ENCODE measurements around the gene TTC22. TPM values are rescaled to one million over a fixed set of nuclear protein-coding genes. Genes with fewer than 3 reads are reported as not detected.

The TTC22 gene
- total RNA-seq, 6 experiments from 2014 or later, result not detected

- no peak for DNase-seq
- Mint-ChIP-seq H3K4me1 (ENCODE audit: low read depth) (peaks cover 24% of the 10 kb centered on the region), H3K4me3 (no peak overlapping the region), H3K36me3 (ENCODE audit: low read depth) (no peaks in the 10 kb centered on the region), H3K27ac (no peak overlapping the region), H3K27me3 (ENCODE audit: insufficient read depth) (peaks cover 29% of the 10 kb centered on the region), H3K9me3 (no peaks in the 10 kb centered on the region)
- no peak for TF ChIP-seq CTCF (IDR thresholded peaks at IDR 0.05)
These were observed 853 bp downstream of the TTC22 start for GRCh38 chr1:54800041-54800898.

GRCh38 chr1:54798769-54799641 is 2.1 kb downstream of the TTC22 start:
- no peaks in the 10 kb centered on the region for H3K9me3 Mint-ChIP-seq

GRCh38 chr1:54798206-54798605 is 2.9 kb downstream of the TTC22 start:
- H3K36me3 Mint-ChIP-seq (ENCODE audit: low read depth), result no peaks in the 10 kb centered on the region
- no peak for TF ChIP-seq CTCF (IDR thresholded peaks at IDR 0.05)
- peaks cover 20% of the 10 kb centered on the region for H3K4me1 Mint-ChIP-seq (ENCODE audit: low read depth)
- H3K27ac Mint-ChIP-seq, result no peak overlapping the region
- no peak overlapping the region for H3K4me3 Mint-ChIP-seq
- no peak for DNase-seq
- H3K9me3 Mint-ChIP-seq, result no peaks in the 10 kb centered on the region
- peaks cover 26% of the 10 kb centered on the region for H3K27me3 Mint-ChIP-seq (ENCODE audit: insufficient read depth)

More at GRCh38 chr1:54798769-54799641, 2.1 kb downstream of the TTC22 start:
- no peak for TF ChIP-seq CTCF (IDR thresholded peaks at IDR 0.05)
- no peak overlapping the region for H3K4me3 Mint-ChIP-seq
- no peaks in the 10 kb centered on the region for H3K36me3 Mint-ChIP-seq (ENCODE audit: low read depth)
- peaks cover 24% of the 10 kb centered on the region for H3K4me1 Mint-ChIP-seq (ENCODE audit: low read depth)
- no peak overlapping the region for H3K27ac Mint-ChIP-seq
- DNase-seq, result peak; percentile 4
- peaks cover 29% of the 10 kb centered on the region for H3K27me3 Mint-ChIP-seq (ENCODE audit: insufficient read depth)

GRCh38 chr1:54796902-54797301 is 4.2 kb downstream of the TTC22 start:
- Mint-ChIP-seq H3K9me3 (peaks cover 8% of the 10 kb centered on the region; the same call in 1 of the 2 replicates), H3K27me3 (ENCODE audit: insufficient read depth) (peaks cover 26% of the 10 kb centered on the region), H3K36me3 (ENCODE audit: low read depth) (no peaks in the 10 kb centered on the region), H3K4me1 (ENCODE audit: low read depth) (peaks cover 20% of the 10 kb centered on the region), H3K4me3 (no peak overlapping the region), H3K27ac (no peak overlapping the region)
- no peak for DNase-seq
- no peak for TF ChIP-seq CTCF (IDR thresholded peaks at IDR 0.05)

GRCh38 chr1:54795841-54796468 is 5.2 kb downstream of the TTC22 start:
- Mint-ChIP-seq H3K36me3 (ENCODE audit: low read depth) (no peaks in the 10 kb centered on the region), H3K4me1 (ENCODE audit: low read depth) (peaks cover 20% of the 10 kb centered on the region), H3K4me3 (no peak overlapping the region), H3K27ac (no peak overlapping the region), H3K9me3 (peaks cover 11% of the 10 kb centered on the region; the same call in 1 of the 2 replicates), H3K27me3 (ENCODE audit: insufficient read depth) (peaks cover 22% of the 10 kb centered on the region)
- no peak for TF ChIP-seq CTCF (IDR thresholded peaks at IDR 0.05)
- DNase-seq, result no peak

Measured in HFFc6 (cell line).